Measurements from ENCODE around the gene SUPT3H.

DNA sequence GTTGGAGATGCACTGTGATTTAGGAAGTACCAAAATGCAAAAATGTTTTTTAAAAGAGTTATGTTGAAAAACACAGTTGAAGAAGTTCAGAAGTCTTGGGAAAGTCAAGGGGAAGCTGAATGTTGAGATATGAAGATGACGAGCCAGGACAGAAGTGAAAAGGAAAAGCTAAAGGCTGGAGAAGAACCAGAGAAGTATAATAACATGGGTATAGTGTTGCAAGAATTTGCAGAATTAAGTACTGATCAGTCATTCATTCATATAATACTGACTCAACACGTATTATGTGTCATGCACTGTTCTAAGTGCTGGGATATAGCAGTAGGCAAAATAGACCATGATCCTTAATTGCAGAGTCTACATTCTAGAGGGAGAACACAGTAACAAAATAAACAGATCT is 557.4 kb downstream of the SUPT3H start:
- no peak for TF ChIP-seq EZH2 (IDR thresholded peaks at IDR 0.05)
- TF ChIP-seq POLR2AphosphoS5 (IDR thresholded peaks at IDR 0.05; ENCODE audit: borderline replicate concordance, low read depth, low read length), result no peak

Measured in SK-N-MC (cell line).